Activated CD4-positive, alpha-beta T cell treated with anti-CD3 and anti-CD28 coated beads, Interleukin-2, Interleukin-4, amounts not matched to agents 100 ng/mL and 50 ng/mL, durations not matched to agents 16 hours and 8 hours (primary cell): ENCODE measurements around the gene MB.

ENCODE experiments used
- DNase-seq: peaks from one replicate; pipeline ENCODE4 v3.0.0-alpha.2; 2020; ENCODE audit warnings: low spot score

MB gene

DNA sequence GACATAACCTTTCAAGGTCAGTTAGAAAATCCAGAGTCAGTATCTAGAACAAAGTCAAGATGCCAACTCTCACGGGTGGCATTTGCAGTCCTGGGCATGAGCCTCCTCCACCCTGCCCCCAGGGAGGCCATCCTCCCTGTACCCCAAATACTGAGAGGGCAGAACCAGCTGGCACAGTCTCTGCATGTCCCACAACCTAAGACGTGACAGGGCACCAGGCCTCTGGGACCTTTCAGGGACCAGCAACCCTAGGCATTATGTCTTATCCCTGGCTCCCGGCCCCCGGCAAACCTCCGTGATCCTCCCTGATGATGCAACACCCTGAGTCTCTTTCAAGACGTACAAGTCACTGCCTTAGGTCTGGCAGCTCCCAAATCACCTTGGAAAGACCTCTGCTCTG, 2.0 kb downstream of the MB start:
- no peak for DNase-seq

DNA sequence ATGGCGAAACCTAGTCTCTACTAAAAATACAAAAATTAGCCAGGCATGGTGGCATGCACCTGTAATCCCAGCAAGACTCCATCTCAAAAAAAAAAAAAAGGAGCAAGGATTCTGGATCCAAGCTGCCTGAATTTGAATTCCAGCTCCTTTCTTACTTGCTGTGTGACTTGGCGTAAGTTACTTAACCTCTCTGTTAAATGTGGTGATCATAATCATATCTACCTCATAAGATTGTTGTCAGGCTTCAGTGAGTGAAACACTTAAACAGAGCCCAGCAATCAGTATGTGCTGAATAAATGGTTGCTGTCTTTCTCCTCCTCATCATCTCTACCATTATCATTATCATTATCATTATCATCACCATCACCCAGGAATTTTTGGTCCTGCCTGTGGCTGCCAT, 2.7 kb downstream of the MB start:
- no peak for DNase-seq

DNA sequence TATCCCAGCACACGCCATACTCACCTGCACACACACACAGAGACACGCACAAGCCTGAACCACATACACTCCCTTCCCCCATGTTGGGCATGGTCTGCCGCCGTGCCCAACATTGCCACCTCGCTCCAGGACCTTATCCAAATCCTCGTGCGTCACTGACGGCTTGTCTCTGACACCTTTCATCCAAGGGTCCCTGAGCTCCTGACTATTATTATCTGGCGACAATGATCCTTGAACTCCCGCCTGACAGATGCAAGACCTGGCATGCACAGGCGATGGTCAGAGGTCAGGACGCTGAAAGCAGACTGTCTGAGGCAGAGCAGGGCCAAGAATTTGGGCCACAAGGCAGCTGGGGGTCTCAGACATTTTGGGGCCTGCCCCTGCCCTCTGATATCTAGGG, 4.2 kb downstream of the MB start:
- DNase-seq = no peak

DNA sequence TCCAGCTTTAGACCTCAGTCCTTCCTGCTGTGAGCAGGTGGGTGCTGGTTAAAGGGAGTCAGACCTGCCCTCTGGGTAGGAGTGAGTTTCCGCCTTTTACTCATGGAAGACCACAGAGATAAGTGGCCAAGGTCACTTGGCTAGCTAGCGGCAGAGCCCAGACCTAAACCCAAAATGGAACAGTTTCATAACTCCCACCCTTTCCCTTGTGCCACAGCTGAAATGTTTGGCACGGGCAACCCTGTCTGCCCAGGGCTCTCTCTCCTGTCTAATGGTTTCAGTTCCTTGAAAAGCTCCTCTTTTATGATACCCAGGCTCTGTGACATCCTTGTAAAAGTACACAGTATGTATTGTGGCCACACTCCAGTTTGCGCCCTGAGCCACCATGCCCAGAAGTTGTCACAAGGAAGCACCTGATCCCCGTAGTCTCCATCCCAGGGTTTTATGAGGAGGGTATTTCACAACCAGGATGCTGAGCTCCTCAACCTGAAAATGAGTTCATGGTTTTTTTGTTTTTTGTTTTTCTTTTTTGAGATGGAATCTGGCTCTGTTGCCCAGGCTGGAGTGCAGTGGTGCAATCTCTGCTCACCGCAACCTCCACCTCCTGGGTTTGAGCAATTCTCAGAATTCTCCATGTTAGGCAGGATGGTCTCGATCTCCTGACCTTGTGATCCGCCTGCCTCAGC, 5.1 kb downstream of the MB start:
- no peak for DNase-seq

DNA sequence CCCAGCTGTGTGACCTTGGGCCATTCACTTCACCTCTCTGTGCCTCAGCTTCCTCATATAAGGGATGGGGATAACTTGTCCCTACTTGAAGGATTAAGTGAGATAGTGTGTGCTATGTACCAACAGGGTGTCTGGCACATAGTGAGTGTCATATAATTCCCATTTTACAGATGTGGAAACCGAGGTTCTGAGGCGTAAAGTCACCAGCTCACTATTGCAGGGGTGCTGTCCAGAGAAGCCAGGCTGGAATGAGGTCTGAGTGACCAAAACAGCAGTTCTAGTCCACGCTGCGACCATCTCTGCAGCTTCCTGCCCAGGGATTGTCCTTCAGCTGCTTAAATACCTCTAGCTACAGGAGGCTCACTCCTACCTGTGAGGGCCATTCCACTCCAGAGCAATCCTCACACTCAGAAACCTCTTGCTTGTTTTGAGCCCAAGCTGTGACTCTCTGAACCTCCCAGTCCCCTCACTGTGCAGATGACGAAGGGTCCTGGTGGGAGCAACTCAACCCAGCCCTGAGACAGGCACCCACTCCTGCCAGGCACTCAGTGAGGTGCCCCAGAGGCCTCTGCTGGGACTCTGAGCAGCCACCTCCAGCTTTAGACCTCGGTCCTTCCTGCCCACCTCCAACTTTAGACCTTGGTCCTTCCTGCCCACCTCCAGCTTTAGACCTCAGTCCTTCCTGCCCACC, 5.8 kb downstream of the MB start:
- no peak for DNase-seq

DNA sequence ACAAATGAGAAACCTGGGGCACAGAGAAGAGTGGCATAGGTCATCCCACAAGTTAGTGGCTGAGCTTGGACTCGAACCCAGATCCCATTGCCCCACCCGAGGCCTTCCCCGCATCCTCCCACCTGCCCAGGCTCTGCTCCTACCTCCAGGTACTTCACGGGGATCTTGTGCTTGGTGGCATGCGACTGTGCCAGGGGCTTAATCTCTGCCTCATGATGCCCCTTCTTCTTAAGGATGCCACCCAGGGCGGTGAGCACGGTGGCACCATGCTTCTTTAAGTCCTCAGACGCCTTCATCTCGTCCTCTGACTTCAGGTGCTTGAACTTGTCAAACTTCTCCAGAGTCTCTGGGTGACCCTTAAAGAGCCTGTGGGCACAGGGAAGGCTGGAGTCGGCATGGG, 6.4 kb downstream of the MB start:
- no peak for DNase-seq

DNA sequence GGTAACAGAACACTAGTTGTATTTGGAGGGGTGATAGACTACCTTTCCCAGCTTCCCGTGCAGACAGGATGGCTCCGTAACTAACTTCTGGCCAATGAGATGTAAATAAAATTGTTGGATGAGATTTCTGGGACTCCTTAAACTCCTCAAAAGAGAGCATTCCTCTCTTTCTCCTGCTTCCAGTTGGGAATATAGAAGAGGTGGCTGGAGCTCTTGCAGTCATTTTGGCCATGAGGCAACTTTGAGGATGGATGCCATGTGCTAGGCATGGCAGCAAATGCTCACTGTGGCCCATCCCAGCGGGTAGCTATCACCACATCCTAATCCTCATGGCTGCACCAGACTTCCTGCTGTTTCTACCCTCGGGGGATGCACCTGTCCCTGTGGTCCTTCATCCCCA, 7.4 kb downstream of the MB start:
- DNase-seq = no peak

DNA sequence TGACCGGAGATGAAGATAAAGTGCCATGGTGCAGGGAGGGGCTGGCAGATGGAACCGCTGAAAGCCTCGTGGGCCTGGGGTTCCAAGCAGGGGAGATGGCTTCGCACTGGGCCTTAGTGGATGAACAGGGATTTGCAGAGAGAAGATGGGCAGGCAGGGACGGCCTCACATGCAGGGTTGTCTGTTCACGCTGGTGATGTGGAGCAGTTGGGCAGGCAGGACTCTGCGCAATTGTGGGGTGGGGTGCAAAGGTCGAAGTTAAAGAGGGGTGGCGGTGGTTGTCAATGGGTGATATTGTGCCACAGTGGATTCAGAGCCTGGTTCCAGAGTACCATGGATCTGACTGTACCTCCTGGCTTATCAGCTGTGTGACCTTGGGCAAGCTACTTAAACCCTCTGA, 7.9 kb downstream of the MB start:
- DNase-seq = no peak

DNA sequence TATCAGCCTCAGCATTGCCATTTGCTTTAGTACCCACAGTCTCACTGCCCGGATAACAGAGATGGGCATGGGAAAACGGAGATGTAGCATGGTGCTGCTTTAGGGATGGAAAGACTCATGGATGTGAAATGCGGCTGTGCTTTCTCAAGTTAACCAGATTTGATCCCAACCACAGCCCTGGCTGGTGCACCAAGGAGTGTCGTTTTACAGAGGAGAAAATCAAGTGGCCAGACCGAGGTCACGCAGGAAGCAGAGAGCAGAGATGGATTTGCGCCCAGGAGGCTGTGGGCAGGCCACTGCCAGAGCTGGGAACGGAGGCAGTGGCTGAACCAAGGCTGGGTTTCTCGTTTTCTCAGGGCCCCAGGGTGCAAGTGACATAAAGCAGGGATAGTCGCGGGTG, 9.0 kb downstream of the MB start:
- no peak for DNase-seq

DNA sequence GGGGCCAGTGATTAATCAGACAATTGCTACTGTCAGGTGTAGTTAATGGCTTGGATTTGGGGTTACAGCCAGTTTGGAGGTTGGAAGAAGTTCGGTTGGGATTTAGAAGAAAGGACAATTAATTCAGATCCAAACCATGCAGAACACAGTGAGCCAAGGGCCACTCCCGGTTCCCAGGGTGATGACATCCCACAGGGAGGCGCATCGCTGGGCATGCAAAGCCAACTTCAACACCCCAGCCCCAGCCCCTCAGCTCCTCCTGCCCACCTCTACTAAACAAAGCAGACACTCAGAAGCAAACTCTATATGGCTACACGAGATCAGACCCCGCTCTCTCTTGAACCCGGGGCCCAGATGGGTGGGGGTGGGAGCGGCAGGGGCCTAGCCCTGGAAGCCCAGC, 10.2 kb downstream of the MB start:
- no peak for DNase-seq

DNA sequence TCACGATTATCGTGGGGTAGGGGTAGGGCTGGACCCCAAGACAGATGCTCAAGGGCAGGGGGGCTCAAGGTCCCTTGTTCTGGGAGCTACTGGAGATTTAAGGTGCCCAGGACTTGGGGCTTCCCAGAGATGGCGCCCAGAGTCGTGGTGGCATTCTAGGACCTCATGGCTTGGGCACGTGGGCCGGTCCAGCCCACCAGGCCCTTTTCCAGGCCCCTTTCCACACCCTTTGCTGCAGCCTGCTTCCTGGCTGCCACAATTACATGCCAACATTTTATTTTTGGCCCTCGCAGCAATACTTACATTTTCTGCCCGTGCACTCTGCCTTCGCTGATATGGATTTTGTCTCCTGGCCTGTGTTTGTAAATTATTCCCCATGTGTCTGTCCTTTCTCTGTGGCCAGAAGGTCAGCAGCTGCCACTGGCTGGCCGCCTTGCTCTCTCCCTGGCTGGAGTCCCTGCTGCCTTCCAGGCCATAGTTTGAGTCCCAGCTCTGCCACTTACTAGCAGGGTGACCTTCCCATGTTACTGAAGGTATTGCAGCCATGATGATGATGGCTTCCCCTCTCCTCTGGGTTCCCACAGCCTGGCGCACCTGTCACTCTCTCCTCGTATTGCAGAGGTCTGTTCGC, 11.2 kb downstream of the MB start:
- DNase-seq = no peak

DNA sequence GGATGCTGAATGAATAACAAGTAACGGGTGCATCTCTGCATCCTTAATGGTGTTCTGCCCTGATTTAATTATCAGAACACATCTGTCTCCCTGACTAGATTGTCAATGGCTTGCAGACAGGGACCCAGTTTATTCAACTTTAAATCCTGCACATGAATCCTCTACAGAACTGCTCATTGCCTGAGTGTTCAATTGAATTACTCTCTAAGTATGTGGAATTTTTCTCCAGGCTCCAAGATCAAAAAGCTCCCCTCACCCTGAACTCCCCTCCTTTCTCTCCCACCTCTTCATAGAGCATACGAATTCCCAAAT, 11.8 kb downstream of the MB start:
- no peak for DNase-seq

DNA sequence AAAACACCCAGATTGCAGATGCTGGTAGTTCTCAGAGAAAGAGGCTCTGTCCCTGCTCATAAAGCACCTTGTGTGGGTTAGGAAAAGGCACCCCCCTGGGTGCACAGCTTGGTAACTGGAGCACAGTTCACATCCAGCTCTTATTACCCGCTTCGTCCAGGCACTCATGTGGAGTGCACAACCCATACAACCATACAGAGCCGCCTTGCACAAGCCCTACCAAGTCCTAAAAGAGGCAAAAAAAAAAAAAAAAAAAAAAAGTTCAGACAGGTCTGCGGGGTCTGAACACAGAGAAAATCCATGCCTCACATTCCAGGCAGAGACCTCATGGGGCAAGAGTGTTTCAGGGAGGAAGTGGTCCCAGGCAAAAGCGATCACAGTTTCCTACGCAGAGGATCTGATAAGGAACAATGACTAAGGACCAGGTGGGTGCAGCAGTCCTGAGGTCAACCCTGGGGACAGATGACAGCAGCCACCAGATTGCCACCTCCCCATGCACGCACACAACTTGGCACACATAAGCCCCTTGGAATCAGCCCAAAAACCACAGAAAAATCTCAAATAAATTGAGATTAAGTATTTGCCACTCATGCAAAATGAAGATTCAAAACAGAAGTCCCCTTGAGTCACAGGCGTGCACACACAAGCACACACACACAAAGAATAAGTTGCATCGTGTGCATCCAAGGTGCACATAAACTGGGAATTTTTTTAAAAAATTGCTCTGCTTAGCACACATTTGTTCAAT, 12.3 kb downstream of the MB start:
- peak; percentile 36 for DNase-seq

DNA sequence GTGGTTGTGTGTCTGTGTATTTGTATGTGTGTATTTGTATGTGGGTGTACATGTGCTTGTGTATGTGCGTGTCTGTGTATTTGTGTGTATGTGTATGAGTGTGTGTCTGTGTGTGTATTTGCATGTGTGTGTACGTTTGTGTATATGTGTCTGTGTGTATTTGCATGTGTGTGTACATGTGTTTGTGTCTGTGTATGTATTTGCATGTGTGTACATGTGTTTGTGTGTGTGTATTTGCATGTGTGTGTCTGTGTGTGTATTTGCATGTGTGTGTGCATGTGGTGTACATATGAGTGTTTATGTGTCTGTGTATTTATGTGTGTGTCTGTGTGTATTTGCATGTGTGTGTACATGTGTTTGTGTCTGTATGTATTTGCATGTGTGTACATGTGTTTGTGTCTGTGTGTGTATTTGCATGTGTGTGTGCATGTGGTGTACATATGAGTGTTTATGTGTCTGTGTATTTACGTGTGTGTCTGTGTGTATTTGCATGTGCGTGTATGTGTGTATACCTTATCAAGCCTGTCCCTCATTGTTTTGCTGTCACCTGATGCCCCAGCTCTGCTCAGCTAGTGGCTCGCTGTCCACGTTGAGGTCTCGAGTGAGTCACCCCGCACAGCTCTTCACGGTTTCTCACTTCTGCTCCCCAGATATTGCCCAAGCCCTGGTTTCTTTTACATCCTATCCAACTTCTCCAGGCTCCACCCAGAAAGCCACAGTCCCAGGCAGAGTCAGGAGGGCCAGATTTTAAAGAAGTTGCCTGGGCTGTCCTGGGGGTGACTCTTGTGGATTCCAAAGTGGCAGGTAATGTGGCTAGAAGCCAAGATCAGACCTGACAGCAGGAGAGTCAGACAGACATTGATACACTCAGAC, 15.2 kb downstream of the MB start:
- no peak for DNase-seq

DNA sequence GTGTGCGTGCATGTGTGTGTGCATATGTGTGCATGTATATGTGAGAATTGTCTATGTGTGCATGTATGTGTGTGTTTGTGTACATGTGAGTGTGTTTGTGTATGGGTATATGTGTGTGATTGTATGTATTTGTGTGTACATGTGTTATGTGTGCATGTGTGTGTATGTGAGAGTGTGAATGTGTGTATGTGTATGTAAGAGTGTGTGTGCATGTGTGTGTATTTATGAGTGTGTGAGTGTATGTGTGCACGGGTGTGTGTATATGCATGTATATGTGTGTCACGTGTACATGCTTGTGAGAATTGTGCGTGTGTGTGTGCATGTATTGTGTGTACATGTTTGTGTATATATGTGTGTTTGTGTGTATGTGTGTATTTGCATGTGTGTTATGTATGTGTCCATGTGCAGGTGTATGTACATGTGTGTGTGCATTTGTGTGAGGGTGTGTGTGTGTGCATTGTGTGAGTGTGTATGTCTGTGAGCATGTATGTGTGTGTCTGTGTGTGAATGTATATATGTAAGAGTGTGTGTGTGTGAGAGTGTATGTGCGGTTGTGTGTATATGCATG, 16.0 kb downstream of the MB start:
- no peak for DNase-seq

DNA sequence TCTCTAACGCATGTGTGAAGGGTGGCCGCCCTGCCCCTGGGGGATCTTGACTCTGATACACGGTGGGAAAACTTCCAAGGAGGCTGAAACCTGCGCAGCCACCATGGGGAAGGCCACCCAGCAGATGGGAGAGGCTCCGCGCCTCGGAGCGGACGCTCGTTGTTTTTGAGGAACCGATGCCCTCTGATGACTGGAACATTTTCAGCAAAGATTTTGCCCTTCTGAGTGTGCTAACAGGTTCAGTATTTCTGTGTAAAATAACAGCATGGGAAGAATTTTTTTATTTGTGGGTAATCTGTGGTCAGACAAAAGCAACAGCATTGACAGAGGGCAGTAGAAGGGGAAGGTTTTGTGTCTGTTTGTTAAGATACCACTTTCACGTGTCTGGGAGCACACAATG, 16.7 kb downstream of the MB start:
- DNase-seq = no peak

DNA sequence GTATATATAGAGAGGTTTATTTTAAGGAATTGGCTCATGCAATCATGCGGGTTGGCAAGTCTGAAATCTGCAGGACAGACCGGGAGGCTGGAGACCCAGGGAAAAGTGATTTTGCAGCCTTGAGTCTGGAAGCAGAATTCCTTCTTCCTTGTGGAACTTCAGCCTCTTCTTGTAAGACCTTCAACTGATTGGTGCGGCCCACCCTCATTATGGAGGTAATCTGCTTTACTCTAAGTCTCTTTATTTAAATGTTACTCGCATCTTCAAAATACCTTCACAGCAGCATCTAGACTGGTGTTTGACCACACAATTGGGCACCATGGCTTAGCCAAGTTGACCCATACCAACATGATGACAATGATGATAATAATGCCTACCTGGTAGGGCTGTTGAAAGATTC, 17.8 kb downstream of the MB start:
- DNase-seq = no peak

DNA sequence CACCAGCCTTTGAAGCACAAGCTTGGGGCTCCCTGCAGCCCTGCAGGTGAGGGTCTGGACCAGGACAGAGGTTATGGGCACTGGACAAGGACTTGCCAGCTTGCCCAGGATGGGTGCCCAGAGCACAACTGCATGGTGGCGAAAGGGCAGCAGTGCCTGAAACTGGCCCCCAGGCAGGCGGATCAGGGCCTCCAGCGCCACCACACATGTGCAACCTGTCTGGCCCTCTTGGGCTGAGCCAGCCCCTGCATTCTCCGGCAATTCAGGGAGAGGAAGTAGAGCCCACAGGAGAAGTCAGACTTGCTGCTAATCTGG, 18.8 kb downstream of the MB start:
- no peak for DNase-seq

DNA sequence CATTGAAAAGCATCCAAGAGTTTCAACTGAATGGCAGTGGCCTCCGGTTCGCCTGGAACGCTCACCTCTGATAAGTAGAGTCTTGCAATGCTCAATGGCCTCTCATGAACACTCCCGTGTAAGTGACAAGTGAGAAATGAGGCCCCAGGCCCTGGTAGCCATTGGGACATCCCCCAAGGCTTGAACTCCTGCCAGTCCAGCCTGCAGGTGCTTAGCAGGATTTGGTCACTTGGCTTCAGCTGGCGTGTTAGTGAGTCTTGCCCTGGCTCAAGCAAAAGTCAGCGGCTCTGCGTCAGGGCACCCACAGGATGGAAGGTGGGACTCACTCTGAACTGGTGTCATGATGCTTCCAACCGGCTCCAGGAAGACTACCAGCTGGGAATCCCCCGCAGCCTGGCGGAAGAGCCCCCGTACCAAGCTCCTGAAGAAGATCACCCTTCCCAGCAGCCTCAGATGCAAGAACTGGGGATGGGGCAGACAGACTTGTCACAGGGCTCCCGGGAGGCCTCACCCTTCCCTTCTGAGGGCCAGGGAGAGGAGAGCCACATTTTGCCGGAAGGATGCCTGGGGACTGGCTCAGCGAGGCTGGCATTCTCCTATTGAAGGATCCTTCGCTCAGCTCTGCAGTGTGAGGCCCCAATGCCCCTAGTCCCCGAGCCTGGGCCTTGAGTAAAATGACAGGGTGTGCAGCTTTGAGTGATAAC, 19.3 kb downstream of the MB start:
- DNase-seq = no peak

DNA sequence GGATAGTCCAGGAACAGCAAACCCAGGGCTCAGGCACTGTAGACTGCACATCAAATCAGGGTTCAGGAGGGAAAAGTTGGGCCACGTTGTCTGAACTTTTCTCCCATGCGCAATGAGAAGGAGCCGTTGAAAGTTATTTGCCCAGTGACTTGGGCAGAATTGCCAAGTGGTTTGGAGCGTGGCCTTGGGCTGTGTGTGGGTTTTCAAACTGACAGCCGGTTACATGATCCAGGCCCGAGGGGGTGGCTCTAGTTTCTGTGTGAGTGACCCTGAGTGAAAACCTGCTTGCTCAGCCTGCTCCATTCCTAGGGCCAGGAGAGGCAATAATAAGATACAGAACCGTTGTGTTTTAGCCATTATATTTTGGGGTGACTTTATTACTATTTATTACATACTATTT, 20.3 kb downstream of the MB start:
- no peak for DNase-seq

DNA sequence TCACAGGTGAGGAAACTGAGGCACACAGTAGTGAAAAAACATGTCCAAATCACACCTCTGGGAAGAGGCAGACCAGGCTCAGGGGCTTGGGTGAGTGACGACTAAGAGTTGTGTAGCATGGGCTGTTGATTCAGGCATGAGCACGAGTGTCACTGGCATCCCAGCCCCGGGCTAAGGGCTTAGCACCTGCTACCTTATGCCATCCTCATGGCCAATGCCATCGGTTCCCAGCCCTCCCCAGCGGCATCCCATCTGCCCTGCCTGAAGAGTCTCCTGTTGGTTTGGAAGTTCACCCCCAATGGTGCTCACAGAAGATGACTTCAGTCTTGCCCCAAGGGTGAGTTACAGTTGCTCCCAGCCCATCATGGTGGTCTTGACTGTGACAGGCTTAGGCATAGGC, 22.4 kb downstream of the MB start:
- DNase-seq = no peak
